Keratinocyte (primary cell): ENCODE measurements around the gene DNAH10. TPM values are rescaled to one million over a fixed set of nuclear protein-coding genes. Genes with fewer than 3 reads are reported as not detected.
A peak's percentile ranks its signal among the peaks of the same experiment; 100 is the strongest.

Source experiments
- DNase-seq: peaks from one replicate; pipeline ENCODE4 v3.0.0-alpha.2; 2011; ENCODE audit warnings: low read depth, missing footprints, low spot score
- FAIRE-seq: peaks from 2 replicates; lab custom pipeline; 2011; peaks lifted over from hg19 to GRCh38; lab: Jason Lieb, UNC
- H2AFZ ChIP-seq: 2 replicates; pipeline ENCODE4 v1.6.0; 2012; ENCODE audit warnings: low read length, control low read depth, inconsistent platforms; ENCODE audit not compliant: control insufficient read depth
- H3K27ac ChIP-seq: 2 replicates; pipeline ENCODE4 v1.5.1; 2011; ENCODE audit warnings: low read length; ENCODE audit not compliant: control insufficient read depth, insufficient read depth
- H3K27me3 ChIP-seq: 3 replicates; pipeline ENCODE4 v1.6.0; 2011; ENCODE audit warnings: low read length; ENCODE audit not compliant: control insufficient read depth, insufficient read depth; ENCODE audit errors: extremely low read depth
- H3K36me3 ChIP-seq, 2 experiments: 2 replicates in 1 of 2; 3 replicates in 1 of 2; pipeline ENCODE4 v1.5.1; 2011; ENCODE audit warnings: low read length in 2 of 2, mild to moderate bottlenecking in 1 of 2; ENCODE audit not compliant: control insufficient read depth in 2 of 2, insufficient read depth in 2 of 2; ENCODE audit errors: extremely low read depth in 1 of 2
- H3K4me1 ChIP-seq: 3 replicates; pipeline ENCODE4 v1.5.1; 2011; ENCODE audit warnings: low read length; ENCODE audit not compliant: control insufficient read depth, insufficient read depth; ENCODE audit errors: extremely low read depth
- H3K4me2 ChIP-seq: 3 replicates; pipeline ENCODE4 v1.6.0; 2011; ENCODE audit warnings: low read depth, low read length; ENCODE audit not compliant: control insufficient read depth, insufficient read depth; ENCODE audit errors: extremely low read depth
- H3K4me3 ChIP-seq, 3 experiments: fragments of 200-600 bp in 1 of 3; sonication (generic) in 1 of 3; 2 replicates in 2 of 3; 3 replicates in 1 of 3; pipeline ENCODE4 v1.5.1; 2011 to 2016; ENCODE audit warnings: low read length in 3 of 3, mild to moderate bottlenecking in 3 of 3, control low read depth in 2 of 3, inconsistent platforms in 1 of 3, low read depth in 1 of 3, mixed read lengths in 1 of 3, mixed run types in 1 of 3, moderate library complexity in 1 of 3; ENCODE audit not compliant: control insufficient read depth in 2 of 3, insufficient read depth in 2 of 3; ENCODE audit errors: extremely low read depth in 1 of 3
- H3K79me2 ChIP-seq: 2 replicates; pipeline ENCODE4 v1.6.0; 2012; ENCODE audit warnings: low read length; ENCODE audit not compliant: control insufficient read depth, insufficient read depth
- H3K9ac ChIP-seq: 3 replicates; pipeline ENCODE4 v1.6.0; 2011; ENCODE audit warnings: low read length; ENCODE audit not compliant: control insufficient read depth, insufficient read depth; ENCODE audit errors: extremely low read depth
- H3K9me1 ChIP-seq: 3 replicates; pipeline ENCODE4 v1.6.0; 2011; ENCODE audit warnings: low read length; ENCODE audit not compliant: control insufficient read depth, insufficient read depth; ENCODE audit errors: extremely low read depth
- H3K9me3 ChIP-seq: 2 replicates; pipeline ENCODE4 v1.5.1; 2012; ENCODE audit warnings: low read depth, low read length; ENCODE audit not compliant: control insufficient read depth
- H4K20me1 ChIP-seq: 3 replicates; pipeline ENCODE4 v1.6.0; 2011; ENCODE audit warnings: low read length; ENCODE audit not compliant: control insufficient read depth, insufficient read depth; ENCODE audit errors: extremely low read depth
- CTCF ChIP-seq, 3 experiments: IDR thresholded peaks in 1 of 3; conservative IDR thresholded peaks in 1 of 3; optimal IDR thresholded peaks in 1 of 3; 2 replicates in 2 of 3; 3 replicates in 1 of 3; pipeline versions ENCODE3 to v1.5.1; 2011; ENCODE audit warnings: low read length in 3 of 3, mild to moderate bottlenecking in 3 of 3, moderate library complexity in 2 of 3, control low read depth in 1 of 3, inconsistent platforms in 1 of 3; ENCODE audit not compliant: insufficient read depth in 2 of 3; ENCODE audit errors: extremely low read depth in 1 of 3
- EZH2 ChIP-seq: IDR thresholded peaks from one replicate; pipeline ENCODE4 v1.6.1; 2012; ENCODE audit warnings: inconsistent platforms, mild to moderate bottlenecking, low read length, moderate library complexity
- dilution Hi-C: fragments of 300-500 bp; cut with MboI; formaldehyde crosslinking; loops from one replicate; pipeline ENCODE4 v1.7.0; 2020; ENCODE audit warnings: low sequenced_read_pairs; ENCODE audit not compliant: extremely low pct_ligation_motif_present
- polyA plus RNA-seq, 5 experiments: library from polyadenylated mRNA; depleted of rRNA in 3 of 5; stranded (reverse) in 3 of 5; stranded (forward) in 1 of 5; unstranded in 1 of 5; fragments of >200 nt; gene quantifications; 1 replicate in 1 of 5; 2 replicates in 3 of 5; 3 replicates in 1 of 5; pipeline versions ENCODE4 v1.2.1 to v1.2.3, GENCODE V29; 2011 to 2012; ENCODE audit warnings: missing spikeins in 2 of 5, low read depth in 1 of 5, low replicate concordance in 1 of 5

Gene DNAH10
- polyA plus RNA-seq, 1 donor (not counting 4 experiments of a cell fraction or from before 2014, with no cell fraction given) = 0.08 TPM

DNA sequence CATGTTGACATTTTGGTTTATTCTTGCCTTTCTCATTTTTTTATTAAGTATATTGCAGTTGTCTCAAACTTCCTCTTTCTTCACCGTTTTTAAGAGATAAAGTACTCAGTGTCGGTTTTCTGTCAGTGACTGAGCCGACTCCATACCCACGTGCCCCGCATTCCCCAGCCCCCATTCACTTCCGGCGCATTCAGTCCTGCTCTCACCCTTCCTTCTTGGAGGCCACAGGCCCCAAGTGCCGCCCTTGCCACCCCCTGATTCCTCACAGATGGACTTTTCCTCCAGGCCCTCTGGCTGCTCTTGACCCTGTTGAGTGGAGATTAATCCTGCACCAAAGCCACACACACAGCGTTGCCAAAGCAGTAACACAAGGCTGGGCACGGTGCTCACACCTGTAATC is 19.1 kb upstream of the DNAH10 start:
- Histone ChIP-seq H3K9ac (no peak overlapping the region), H3K9me3 (no peaks in the 10 kb centered on the region), H3K79me2 (no peaks in the 10 kb centered on the region), H4K20me1 (no peaks in the 10 kb centered on the region), H2AFZ (no peak overlapping the region), H3K27me3 (no peaks in the 10 kb centered on the region), H3K27ac (no peak overlapping the region), H3K4me1 (no peaks in the 10 kb centered on the region), H3K4me3 (no peak overlapping the region), H3K36me3 (peaks cover 13 to 21% of the 10 kb centered on the region in 2 experiments), H3K9me1 (no peaks in the 10 kb centered on the region), H3K4me2 (no peak overlapping the region)
- TF ChIP-seq EZH2 (no peak), CTCF (optimal IDR thresholded peaks at IDR 0.05 in 1 of 3, IDR thresholded peaks at IDR 0.05 in 1 of 3, conservative IDR thresholded peaks at IDR 0.05 in 1 of 3; ENCODE audit: extremely low read depth in 1 of 3, insufficient read depth in 2 of 3, low read length in 3 of 3) (no peak)
- DNase-seq = no peak
- no peak for FAIRE-seq
- dilution Hi-C loops = no loop called here

DNA sequence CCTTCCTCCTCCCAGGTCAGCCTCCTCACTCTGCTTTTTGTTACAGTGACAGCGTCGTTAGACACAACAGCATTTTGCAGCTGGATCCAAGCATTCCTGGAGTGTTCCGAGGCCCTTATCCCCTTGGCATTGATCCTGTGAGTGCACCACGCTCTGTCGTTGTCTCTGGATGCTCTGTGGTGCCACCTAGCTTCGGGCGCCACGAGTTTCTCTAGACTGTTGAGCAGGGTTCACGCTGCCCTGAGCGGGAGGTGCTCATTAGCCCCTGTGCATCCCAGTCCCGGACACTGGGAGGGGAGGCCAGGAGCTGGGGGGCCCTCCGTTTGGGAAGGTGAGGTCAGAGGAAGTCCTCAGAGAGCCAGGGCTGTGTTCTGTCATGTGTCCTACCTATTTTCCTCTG is 17.3 kb upstream of the DNAH10 start:
- DNase-seq = no peak
- H3K36me3 ChIP-seq = peaks cover 16 to 19% of the 10 kb centered on the region in 2 experiments
- dilution Hi-C loops = no loop called here

More for the DNA sequence above, 17.3 kb upstream of the DNAH10 start:
- Histone ChIP-seq H3K9me3 (no peaks in the 10 kb centered on the region), H3K27ac (no peak overlapping the region), H4K20me1 (no peaks in the 10 kb centered on the region), H2AFZ (no peak overlapping the region), H3K27me3 (no peaks in the 10 kb centered on the region), H3K4me1 (no peaks in the 10 kb centered on the region), H3K9ac (no peak overlapping the region), H3K4me3 (no peak overlapping the region), H3K79me2 (no peaks in the 10 kb centered on the region), H3K9me1 (no peaks in the 10 kb centered on the region), H3K4me2 (no peak overlapping the region)
- no peak for FAIRE-seq
- TF ChIP-seq EZH2 (no peak), CTCF (optimal IDR thresholded peaks at IDR 0.05 in 1 of 3, IDR thresholded peaks at IDR 0.05 in 1 of 3, conservative IDR thresholded peaks at IDR 0.05 in 1 of 3; ENCODE audit: extremely low read depth in 1 of 3, insufficient read depth in 2 of 3, low read length in 3 of 3) (peak in 2 of 3 experiments; percentile 10 to 40)
